Inflammatory macrophage treated with lipopolysaccharide for 4 hours (primary cell): ENCODE data around the gene CD80.
"Not testable (repeated sequence)": the region's sequence is repeated elsewhere in the genome, so short reads cannot be mapped to it uniquely, and the experiment has no call there.

Source experiments
- DNase-seq: peaks from one replicate; pipeline ENCODE4 v3.0.0-alpha.2; 2020

CD80 gene

DNA sequence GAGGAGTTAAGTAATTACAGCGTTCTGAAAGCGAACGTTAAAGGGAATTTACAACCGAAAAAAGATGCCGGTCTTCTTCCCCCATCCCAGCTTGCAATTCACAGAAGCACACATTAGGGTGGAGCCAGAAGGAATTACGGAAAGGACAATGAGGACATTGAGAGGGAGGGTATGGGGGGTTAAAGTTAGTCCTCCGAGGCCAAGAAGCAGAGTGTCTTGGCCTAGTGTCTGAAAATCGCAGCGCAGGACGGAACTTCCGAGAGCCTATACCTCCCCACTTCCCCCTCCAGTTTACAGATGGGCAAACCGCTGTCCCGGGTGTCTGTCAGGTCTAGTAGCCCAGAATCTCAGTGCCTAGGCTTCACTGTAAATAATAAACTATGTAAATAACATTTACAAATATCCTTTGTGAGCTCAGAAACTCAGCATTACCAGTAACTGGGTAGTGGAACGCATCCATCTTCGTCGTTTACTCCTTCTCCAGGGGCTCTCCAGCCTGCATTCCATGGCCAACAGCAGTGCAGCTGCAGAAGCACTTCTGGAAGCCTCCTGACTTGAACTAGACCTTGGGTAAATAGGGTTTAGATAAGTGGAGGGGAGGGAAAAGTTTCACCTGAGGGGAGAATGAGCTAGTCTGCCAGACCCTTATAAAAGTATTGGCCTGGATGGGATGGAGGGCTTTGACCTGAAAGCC, 20.8 kb upstream of the CD80 start:
- no peak for DNase-seq

DNA sequence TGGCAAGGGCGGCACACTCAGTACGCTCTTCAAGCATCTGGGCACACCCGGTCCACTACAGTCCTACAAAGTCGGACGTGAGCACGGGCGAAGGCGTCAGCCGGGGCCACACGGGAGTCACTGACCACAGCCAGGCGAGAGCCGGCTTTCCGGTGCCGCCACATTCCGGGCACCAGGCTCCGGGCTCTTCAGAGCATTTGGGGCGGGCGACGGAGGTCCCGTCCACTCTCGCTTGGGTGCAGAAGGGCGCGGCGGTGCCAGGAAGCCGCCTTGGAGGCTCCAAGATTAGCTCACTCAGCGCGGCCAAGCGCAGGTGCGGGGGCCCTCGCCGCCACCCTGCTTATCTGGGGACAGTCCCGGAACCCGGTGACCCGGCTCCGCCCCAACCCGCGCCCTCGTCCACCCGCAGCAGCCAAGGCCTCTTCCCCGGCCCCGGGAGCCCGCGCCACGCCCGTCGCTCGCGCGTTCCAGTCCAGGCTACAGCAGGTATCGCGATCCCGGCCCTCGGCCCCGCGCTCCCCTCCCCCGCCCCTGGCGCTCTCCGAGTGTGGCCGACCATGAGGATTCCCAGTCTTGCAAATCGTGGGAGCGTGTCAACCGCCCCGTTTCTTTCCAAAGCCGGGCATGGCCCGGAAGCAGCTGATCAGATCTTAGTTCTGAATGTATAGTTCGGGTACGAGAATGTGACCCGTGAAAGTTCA, 20.1 kb upstream of the CD80 start, which contains the start of gene ADPRH:
ADPRH (plus strand) TSS at position 127 of the 701 bp plus-strand sequence. CDS start 2,678 bp downstream, outside the sequence.
- peak; percentile 96 for DNase-seq

DNA sequence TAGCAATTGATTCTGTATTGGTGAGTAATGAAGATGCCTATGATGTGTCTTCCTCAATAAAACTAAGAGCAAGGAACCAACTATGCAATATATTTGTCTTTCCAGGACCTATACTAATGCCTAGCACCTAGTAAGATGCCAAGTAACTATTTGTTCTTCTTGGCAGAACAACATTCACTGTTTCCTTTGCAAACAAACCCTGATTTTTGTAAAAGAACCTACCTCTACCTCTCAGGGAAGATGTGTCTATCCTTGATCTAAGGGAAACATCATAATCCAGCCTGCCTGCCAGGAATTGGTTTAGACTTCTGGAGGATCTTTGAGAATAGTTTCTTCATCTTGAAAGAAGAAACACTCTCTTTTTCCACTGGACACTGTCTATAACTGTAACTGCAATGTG, 16.1 kb upstream of the CD80 start:
- DNase-seq, result no peak

DNA sequence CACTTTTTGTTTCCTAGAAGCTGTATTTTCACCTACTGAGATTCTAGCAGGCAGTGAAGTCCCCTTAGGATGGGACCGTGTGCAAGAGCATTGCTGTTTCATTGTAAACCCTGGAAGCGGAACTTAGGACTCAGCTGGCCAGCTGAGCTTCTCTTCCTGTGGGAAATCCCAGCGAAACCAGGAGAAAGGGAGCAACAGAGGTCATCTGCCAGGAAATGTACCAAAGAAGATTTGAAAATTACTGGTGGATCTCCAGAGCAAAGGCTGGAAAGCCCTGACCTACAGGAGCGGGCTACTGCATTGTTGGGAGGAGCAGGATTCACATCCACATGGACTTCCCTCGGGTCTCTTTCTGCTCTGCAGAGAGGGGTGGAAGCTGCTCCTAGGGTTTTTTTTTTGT, 12.3 kb upstream of the CD80 start:
- DNase-seq, result peak; percentile 80

DNA sequence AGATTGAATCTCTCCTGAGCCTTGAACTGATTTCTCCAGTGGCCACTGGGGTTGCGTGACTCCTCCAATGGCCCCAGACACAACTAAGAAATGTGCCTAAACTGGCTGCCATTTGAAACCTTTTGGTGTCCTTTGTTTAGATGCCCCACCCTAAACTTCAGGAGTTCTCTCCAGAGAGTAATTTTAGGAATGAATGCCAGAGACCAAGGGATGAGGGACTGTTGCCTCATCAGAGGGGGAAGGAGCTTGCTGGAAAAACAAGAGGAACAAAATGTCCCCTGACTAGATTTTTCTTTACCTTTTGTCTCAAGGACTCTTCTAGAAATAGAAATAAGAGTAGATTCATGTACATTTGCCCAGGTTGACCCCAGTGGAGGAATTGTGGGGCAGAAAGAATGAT, 11.8 kb upstream of the CD80 start:
- no peak for DNase-seq

DNA sequence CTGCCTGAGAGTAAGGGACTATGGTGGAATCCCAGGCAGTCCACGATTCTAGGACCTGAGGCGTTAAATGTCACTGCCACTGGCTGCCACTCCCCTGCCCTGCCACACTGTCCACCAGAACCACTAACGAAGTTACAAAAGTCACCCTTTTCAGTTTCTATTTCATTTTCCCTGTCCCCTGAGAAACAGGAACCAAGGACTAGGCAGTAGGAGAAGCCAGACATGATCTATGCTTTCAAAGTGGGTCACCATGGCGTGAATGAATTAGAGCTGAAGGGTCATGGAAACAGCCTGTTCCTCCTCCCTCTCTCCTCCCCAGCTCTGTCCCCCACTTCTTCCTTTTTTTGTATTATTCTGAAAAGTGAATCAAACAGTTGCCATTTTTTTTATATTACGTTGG, 10.8 kb upstream of the CD80 start:
- DNase-seq, result peak; percentile 99

DNA sequence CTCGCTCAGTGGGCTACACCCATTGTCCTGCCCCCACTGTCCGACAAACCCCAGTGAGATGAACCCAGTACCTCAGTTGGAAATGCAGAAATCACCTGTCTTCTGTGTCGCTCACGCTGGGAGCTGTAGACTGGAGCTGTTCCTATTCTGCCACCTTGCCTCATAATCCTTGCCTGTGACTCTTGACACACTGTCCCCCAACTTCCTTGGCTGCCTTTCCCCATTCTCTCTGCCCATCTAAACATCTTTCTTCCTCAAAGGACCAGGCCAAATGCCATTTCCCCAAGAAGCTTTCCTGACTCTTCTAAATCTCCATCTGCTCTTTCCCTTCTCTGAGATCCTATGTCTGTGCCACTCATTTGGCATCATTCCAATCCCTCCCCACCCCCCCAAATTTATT, 9.7 kb upstream of the CD80 start:
- no peak for DNase-seq

DNA sequence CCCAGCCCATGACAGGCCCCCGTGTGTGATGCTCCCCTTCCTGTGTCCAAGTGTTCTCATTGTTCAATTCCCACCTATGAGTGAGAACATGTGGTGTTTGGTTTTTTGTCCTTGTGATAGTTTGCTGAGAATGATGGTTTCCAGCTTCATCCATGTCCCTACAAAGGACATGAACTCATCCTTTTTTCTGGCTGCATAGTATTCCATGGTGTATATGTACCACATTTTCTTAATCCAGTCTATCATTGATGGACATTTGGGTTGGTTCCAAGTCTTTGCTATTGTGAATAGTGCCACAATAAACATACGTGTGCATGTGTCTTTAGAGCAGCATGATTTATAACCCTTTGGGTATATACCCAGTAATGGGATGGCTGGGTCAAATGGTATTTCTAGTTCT, 3.9 kb upstream of the CD80 start:
- DNase-seq, result not testable (repeated sequence)

DNA sequence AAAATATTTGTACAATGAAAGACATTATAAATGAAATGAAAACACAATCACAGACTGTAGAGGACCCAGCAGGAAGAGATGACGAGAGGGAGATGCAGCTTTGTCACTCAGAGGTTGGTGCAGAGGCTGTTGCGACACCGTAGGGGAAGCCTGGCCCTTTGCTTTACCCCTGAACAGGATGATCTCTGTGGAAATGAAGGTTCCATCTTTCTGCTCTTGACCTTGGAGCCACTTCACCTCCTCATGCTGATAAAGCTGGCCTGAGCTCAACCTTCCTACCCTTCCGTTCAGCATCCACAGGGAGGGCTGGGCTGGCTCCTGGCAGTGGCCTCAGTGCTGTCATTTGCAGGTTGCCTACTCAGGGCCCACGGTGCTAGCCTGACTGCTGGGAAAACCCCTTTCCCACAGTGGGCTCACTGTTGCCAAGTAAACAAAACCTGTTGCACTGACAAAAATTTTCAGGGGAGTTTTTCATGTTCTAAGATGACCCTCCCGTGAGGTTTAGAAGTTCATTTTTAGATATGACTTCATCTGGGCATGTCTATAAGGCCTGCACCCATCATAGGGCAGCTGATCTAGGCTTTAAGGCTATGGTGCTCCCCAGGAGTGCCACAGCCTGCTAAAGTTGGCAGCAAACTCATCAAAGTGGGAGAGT, 3.0 kb upstream of the CD80 start:
- DNase-seq, result peak; percentile 99

DNA sequence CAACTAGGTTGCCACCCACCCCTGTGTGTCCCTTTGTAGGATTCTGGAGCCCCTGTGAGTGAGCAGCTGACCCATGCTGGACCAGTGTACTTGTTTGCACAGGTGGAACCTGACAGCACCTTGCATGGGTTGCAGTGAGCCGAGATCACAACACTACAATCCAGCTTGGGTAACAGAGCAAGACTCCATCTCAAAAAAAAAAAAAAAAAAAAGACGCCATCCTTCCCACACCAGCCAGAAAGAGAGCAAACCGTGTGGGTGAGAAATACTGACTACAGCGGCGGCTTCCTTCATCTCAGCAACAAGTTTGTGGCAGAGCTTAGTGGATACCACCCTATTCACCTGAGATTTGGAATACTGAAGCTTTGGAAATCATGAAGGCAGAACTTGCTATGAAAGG, 746 bp upstream of the CD80 start:
- no peak for DNase-seq

DNA sequence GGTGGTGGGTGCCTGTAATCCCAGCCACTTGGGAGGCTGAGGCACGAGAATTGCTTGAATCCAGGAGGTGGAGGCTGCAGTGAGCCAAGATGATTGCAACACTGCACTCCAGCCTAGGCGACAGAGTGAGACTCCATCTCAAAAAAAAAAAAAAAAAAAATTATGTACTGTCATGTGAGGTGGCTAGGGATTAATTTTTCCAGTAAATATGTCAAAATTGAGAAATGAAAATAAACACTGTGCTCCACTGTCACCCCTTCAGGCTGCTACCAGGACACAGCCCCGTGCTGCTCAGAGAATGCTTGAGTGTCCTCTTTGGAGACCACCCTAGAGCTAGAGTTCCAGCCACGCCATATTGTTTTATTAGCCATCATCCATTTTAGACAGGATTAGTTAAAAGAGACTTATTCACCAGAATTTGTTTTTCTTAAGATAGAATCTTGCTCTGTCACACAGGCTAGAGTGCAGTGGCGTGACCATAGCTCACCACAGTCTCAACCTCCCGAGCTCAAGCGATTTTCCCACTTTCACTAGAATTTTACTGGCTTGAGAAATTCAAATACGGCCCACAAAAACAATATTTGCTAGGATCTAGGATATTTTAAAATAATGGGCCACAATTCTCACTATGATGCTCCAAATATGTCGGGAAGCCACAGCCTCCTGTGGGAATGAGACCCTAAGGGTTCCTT, 642 bp downstream of the CD80 start:
- DNase-seq, result peak; percentile 55

DNA sequence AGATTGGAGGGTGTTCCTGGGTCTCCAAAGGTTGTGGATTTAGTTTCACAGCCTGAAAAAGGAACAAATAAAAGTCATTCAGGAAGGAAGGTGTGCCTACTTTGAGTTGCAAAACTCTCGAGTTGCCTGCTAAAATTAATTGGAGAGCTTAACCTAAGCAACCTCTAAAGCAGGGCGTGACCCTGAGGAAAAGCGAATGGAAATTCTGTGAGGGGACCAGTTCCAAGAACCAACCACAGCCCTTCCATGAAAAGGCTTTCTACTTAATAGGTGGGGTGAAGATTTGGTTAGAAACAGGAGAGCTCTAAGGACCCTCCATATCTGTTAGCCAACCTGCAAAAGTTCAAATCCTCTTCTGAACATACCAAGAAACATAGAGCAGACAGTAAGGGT, 1.5 kb downstream of the CD80 start:
- DNase-seq, result peak; percentile 65

DNA sequence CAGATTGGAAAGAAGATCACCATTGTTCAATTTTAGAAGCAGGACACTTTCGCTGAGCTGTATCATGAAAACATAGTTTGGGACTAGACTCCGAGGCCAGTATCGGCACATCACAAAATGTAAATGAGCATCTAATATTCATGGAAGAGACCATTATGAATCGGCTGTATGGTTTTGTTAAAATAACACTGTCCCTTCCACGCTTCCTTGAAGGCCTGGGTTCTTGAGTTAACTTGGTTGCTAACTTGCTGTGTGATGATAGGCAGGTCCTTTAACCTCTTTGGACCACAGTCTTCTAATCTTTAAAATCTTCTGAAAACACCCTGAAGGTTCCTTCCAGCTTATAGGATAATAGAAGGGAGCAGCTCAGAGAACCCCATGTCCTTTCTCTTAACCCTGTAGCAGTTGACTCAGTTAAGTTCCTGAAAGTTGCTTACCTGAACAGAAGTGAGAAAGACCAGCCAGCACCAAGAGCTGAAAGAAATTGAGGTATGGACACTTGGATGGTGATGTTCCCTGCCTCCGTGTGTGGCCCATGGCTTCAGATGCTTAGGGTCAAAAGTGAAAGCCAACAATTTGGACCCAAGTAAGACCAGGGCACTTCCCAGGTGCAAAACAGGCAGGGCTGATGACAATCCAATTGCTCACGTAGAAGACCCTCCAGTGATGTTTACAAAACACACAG, 2.1 kb downstream of the CD80 start:
- DNase-seq, result no peak

DNA sequence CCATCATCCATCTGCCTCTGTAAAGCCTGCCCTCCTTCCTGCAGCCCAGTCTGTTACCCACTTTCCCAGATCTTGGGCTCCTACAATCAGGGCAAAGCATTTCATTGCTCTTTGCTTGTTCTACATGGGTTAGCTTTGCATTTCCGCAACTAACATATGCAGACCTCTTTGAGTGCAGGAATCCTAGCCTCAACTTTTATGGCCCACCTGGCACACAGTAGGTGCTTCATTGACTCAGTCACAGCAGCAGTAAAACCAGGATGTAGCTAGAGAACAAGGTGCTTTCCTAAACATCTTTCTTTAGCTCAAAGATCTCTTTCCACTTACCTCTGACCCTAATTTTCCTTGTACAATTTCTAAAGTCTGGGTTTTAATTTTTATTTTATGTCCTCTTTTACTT, 3.5 kb downstream of the CD80 start:
- no peak for DNase-seq

DNA sequence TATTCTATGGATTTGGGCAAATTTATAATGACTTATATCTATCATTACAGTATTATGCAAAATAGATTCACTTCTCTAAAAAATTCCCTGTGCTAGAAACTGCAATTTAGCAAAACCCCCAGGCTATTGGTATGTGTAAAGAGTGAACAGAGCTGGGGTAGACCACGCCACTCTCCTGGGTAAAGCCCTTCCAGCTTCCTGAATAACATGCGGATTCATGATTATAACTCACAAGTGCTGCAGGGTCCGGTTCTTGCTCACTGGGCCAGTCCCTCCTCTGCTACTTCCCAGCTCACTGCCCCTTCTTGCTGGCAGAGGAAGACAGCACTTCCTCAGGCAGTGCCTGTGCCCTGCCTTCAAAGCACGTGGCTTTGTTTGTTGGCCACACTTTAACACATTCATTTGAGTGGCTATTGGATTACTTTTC, 4.1 kb downstream of the CD80 start:
- DNase-seq, result peak; percentile 98

DNA sequence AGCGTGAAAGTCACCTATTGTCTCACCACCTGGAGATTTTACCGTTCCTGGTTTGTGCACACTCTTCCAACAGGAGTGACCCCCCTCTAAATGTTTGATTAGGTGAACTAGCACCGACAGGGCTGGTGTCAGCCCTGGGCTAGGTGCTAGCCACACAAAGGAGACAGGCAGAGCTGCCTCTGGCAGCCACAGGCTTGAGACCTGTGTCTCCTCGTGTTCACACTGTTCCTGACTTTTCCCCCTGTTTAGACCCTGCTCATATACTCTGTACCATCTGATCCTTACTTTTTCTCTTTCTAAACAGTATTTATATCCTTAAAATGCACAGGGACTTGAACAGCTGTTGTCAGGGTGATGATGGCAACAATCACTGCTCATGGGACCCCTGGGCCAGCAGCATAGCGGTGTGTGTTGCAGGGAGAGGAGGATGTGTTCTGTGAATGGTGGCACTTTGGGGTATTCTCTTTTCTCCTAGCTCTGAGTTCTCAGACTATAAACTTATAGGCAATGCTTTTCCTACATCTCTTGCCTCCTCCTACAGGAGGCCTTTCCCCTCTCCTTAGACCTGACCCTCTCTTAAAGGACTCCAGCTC, 5.5 kb downstream of the CD80 start:
- DNase-seq, result no peak

DNA sequence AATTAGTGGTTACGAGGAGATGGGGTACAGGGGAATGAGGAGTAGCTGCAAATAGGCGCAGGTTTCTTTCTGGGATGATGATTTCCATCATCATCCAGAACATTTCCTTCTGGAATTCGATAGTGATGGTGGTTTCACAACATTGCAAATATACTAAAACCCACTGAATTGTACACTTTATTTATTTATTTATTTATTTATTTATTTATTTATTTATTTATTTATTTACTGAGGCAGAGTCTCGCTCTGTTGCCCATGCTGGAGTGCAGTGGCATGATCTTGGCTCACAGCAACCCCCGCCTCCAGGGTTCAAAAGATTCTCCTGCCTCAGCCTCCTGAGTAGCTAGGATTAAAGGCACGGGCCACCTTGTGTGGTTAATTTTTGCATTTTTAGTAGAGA, 6.5 kb downstream of the CD80 start:
- DNase-seq, result not testable (repeated sequence)

DNA sequence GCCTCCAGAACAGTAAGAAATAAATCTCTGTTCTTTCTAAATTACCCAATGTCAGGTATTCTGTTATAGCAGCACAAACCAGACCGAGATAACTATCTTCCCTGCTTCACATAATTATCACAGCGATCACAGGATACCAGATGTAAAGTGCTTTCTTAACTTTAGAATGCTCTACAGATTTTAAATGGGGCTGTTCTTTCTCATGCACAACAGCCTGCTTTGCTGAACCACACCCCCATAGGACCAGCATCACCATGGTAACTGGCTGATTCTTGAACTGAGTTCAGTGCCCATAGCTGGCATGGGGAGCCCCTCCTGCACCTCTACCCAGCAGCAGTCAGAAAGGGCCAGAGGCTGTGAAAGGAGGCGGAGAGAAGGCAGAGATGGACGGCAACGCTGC, 7.8 kb downstream of the CD80 start:
- DNase-seq, result no peak

DNA sequence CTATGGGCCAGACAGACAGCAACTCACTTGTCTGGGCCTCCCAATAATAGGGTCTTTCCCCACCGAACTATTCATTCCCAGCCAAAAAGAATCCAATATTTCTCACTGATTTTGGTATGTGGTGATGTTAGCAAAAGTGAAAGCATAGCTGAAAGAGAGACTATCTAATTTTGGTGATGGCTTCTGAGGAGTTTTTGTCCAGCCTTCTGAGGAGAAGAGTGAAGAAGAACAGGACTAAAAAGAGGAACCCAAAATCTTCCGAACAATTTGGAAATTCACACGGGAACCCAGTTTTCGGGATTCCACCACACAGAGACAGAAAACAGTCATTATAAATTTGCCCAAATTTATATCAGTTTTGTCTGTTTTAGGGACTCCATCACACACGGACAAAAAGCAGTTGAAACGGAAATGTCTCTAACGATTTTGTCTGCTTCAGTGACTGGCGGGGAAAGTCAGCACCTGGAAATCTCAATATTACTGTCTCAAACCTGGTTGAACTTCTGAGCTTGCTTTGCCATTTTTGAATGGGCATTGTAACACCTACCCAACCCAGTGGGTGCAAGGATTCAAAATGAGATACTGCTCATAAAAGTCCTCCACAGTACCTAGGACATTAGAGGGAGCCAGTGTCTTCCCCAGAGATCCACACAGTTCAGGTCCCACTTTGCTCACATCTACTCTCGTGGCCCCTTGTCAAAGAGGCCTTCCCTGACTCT, 9.1 kb downstream of the CD80 start:
- DNase-seq, result peak; percentile 50

DNA sequence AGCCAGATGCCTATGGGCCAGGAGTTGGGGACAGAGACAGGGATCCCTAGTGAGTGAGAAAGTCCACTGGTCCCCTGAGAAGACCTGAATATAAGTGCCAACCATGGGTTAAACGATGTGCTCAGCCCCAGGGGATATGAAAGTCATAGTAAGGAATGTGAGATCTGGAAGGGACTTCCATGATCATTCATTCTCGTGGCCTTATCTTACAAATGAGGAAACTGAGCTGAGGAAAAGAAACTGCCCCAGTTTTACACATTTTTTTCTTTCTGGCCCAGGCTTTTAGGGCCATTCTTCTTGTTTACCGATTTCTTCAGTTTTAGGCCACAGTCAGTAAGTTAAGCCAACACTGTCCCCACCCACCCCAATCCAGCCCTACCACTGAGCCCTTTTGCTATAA, 11.1 kb downstream of the CD80 start:
- DNase-seq, result peak; percentile 73

DNA sequence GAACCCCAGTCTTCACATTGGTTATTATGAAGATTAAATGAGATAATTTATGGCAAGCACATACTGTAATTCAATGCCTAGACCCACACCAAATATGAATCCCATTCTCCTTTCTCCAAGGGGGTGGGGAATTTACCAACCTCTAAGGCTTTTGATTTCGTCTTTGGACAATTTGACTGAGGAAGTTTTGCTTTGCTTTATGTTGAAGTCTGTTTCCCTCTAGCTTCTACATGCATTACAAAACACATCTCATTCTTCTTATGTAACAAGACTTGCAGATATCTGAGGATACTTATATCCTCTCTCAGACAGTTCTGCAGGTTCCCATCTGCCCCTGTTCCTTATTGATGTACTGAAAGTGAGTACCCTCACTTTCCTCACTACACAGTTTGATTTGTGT, 12.2 kb downstream of the CD80 start:
- peak; percentile 57 for DNase-seq

DNA sequence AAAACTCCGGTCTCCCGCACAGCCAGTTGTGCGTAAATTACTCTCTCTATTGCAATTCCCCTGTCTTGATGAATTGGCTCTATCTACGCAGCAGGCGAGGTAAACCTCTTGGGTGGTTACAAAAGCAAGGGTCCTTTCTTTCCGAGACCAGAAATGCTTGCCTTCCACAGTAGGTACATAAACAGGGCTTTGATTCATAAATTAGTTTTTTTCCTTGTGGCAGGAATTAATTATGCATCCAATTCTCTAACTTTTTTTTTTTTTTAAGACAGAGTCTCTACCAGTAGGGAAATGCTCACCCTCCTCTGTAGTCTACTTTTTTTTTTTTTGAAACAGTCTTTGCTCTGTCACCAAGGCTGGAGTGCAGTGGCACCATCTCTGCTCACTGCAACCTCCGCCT, 16.3 kb downstream of the CD80 start:
- no peak for DNase-seq
